Stomach (tissue), 9 donors: ENCODE results near the gene C2orf76. TPM values are rescaled to one million over a fixed set of nuclear protein-coding genes. Genes with fewer than 3 reads are reported as not detected.

Experiments used
- DNase-seq, 2 donors: peaks; one replicate each; pipeline versions ENCODE4 v3.0.0 to v3.0.0-alpha.2; 2013 to 2019
- H3K27ac ChIP-seq, 5 donors: fragments of 200-600 bp in 4 of 5; sonication (generic) in 4 of 5; one replicate each; pipeline ENCODE4 v1.5.1; 2013 to 2019; ENCODE audit warnings: mild to moderate bottlenecking in 1 of 5, moderate library complexity in 1 of 5
- H3K27me3 ChIP-seq, 3 donors: fragments of 200-600 bp; sonication (generic); one replicate each; pipeline ENCODE4 v1.5.1; 2017 to 2019; ENCODE audit warnings: mixed run types in 1 of 3
- H3K36me3 ChIP-seq, 4 donors: fragments of 200-600 bp; sonication (generic); 1 replicate in 3 of 4; 2 replicates in 1 of 4; pipeline ENCODE4 v1.5.1; 2016 to 2019
- H3K4me1 ChIP-seq, 4 donors: fragments of 200-600 bp; sonication (generic); one replicate each; pipeline ENCODE4 v1.5.1; 2016 to 2019
- H3K4me3 ChIP-seq, 4 donors: fragments of 200-600 bp; sonication (generic) in 3 of 4; one replicate each; pipeline ENCODE4 v1.5.1; 2016 to 2019; ENCODE audit warnings: mild to moderate bottlenecking in 1 of 4
- H3K9me3 ChIP-seq, 4 donors: fragments of 200-600 bp; sonication (generic); one replicate each; pipeline ENCODE4 v1.5.1; 2016 to 2019
- CTCF ChIP-seq, 7 experiments: fragments of 450-650 bp in 4 of 7; fragments of 200-600 bp in 3 of 7; sonication (generic) in 3 of 7; IDR thresholded peaks; one replicate each; pipeline ENCODE4 v1.5.1; 2016 to 2019; ENCODE audit warnings: antibody characterized with exemption in 7 of 7, control low read depth in 2 of 7, mild to moderate bottlenecking in 1 of 7
- EP300 ChIP-seq: sonication (generic); formaldehyde crosslinking; IDR thresholded peaks from one replicate; pipeline ENCODE4 v1.6.1; 2017; ENCODE audit warnings: antibody characterized with exemption
- POLR2A ChIP-seq, 4 donors: fragments of 450-650 bp; IDR thresholded peaks; one replicate each; pipeline ENCODE4 v1.6.1; 2016; ENCODE audit warnings: antibody characterized with exemption in 4 of 4, control low read depth in 2 of 4, mild to moderate bottlenecking in 1 of 4, moderate library complexity in 1 of 4
- POLR2AphosphoS5 ChIP-seq, 3 donors: sonication (generic); formaldehyde crosslinking; IDR thresholded peaks; one replicate each; pipeline ENCODE4 v1.6.1; 2016; ENCODE audit warnings: antibody characterized with exemption in 3 of 3
- WGBS, 5 donors: extraction: QIAGEN DNeasy Blood & Tissue Kit in 3 of 5; methylation state at CpG; one replicate each; pipeline versions ENCODE4 v1.1.5 to v1.1.7; 2013 to 2018; 5-methylcytosine and 5-hydroxymethylcytosine counted together
- intact Hi-C: fragments of 100-400 bp; cut with DNase I; formaldehyde crosslinking; loops from one replicate; pipeline ENCODE4 v1.15.1; 2023; ENCODE audit warnings: low total_unique reads
- polyA plus RNA-seq, 3 donors: library from polyadenylated mRNA; stranded (reverse); fragments of 200-250 nt; gene quantifications; one replicate each; pipeline ENCODE4 v1.2.3, GENCODE V29; 2013
- total RNA-seq, 5 donors: library from RNA; depleted of rRNA; stranded (reverse); fragments of >200 nt; gene quantifications; one replicate each; pipeline versions ENCODE4 v1.1.0 to v1.2.3, GENCODE V29; 2014 to 2016
- donor health status: healthy with polysubstance abuse.
- donor health status: Bipolar disorder and iron deficiency.
- donor health status: healthy.

Gene C2orf76
- total and polyA plus RNA-seq, 8 donors, result 6.7 to 30.9 (median 15.2) TPM; not detected in 1

- Histone ChIP-seq H3K36me3 (peaks cover 0 to 33% (median 24%) of the 10 kb centered on the region in 4 donors), H3K9me3 (no peaks in the 10 kb centered on the region), H3K4me3 (no peak overlapping the region), H3K27ac (no peak overlapping the region), H3K4me1 (peaks cover 0 to 4% (median 0%) of the 10 kb centered on the region in 4 donors), H3K27me3 (no peaks in the 10 kb centered on the region)
- 50 to 60% (median 52%) methylated on average over 12 to 13 of the region's 13 CpGs for WGBS, 5 donors
- TF ChIP-seq EP300 (no peak), CTCF (IDR thresholded peaks at IDR 0.05) (peak in 5 of 7 experiments; percentile 60 to 80 (median 76)), POLR2A (IDR thresholded peaks at IDR 0.05) (no peak), POLR2AphosphoS5 (IDR thresholded peaks at IDR 0.05) (peak in 1 of 3 donors; percentile 17)
- peak; percentile 61 to 69 for DNase-seq
- intact Hi-C loops, result no loop called here
These were observed 101.6 kb downstream of the C2orf76 start for GRCh38 chr2:119264781-119265692.

- intact Hi-C loops, result no loop called here
These were observed 103.0 kb downstream of the C2orf76 start for GRCh38 chr2:119263656-119264055.

GRCh38 chr2:119263025-119263424 lies 103.6 kb downstream of the C2orf76 start:
- Histone ChIP-seq H3K9me3 (no peaks in the 10 kb centered on the region), H3K27me3 (no peaks in the 10 kb centered on the region), H3K4me3 (no peak overlapping the region), H3K4me1 (peaks cover 0 to 4% (median 0%) of the 10 kb centered on the region in 4 donors), H3K36me3 (peaks cover 0 to 38% (median 26%) of the 10 kb centered on the region in 4 donors), H3K27ac (no peak overlapping the region)
- no peak for DNase-seq
- 93 to 96% (median 95%) methylated on average over 23 of the region's 23 CpGs for WGBS, 5 donors
- TF ChIP-seq CTCF (IDR thresholded peaks at IDR 0.05), result no peak
- no peak for TF ChIP-seq POLR2AphosphoS5 (IDR thresholded peaks at IDR 0.05)
- no peak for TF ChIP-seq EP300
- TF ChIP-seq POLR2A (IDR thresholded peaks at IDR 0.05), result no peak
- intact Hi-C loops, result no loop called here

More at GRCh38 chr2:119263656-119264055, 103.0 kb downstream of the C2orf76 start:
- no peak overlapping the region for H3K4me3 ChIP-seq
- TF ChIP-seq CTCF (IDR thresholded peaks at IDR 0.05) (no peak), POLR2A (IDR thresholded peaks at IDR 0.05) (no peak), EP300 (no peak), POLR2AphosphoS5 (IDR thresholded peaks at IDR 0.05) (no peak)
- H3K27me3 ChIP-seq, result no peaks in the 10 kb centered on the region
- no peak overlapping the region for H3K27ac ChIP-seq
- DNase-seq, result peak in 1 of 2 donors; percentile 1
- peaks cover 0 to 4% (median 0%) of the 10 kb centered on the region in 4 donors for H3K4me1 ChIP-seq
- no peaks in the 10 kb centered on the region for H3K9me3 ChIP-seq
- 51 to 76% (median 67%) methylated on average over 4 to 5 of the region's 5 CpGs for WGBS, 5 donors
- peaks cover 0 to 38% (median 26%) of the 10 kb centered on the region in 4 donors for H3K36me3 ChIP-seq

- no peak overlapping the region for H3K4me3 ChIP-seq
- H3K27me3 ChIP-seq, result no peaks in the 10 kb centered on the region
- WGBS, 5 donors, result 63 to 84% (median 70%) methylated on average over 17 of the region's 17 CpGs
- no peak overlapping the region for H3K27ac ChIP-seq
- no peak for TF ChIP-seq POLR2AphosphoS5 (IDR thresholded peaks at IDR 0.05)
- peaks cover 0 to 4% (median 0%) of the 10 kb centered on the region in 4 donors for H3K4me1 ChIP-seq
- H3K36me3 ChIP-seq, result peaks cover 3 to 52% (median 38%) of the 10 kb centered on the region in 4 donors
- intact Hi-C loops, result no loop called here
- DNase-seq, result no peak
- no peaks in the 10 kb centered on the region for H3K9me3 ChIP-seq
These were observed 105.0 kb downstream of the C2orf76 start for GRCh38 chr2:119261493-119262225.
